Testis (tissue), 5 donors: Measurements from ENCODE around the gene RNASE1. TPM values are rescaled to one million over a fixed set of nuclear protein-coding genes. Genes with fewer than 3 reads are reported as not detected.

Experiments
- DNase-seq: peaks from one replicate; pipeline ENCODE4 v3.0.0-alpha.2; 2019
- H3K27ac ChIP-seq, 2 donors: fragments of 200-600 bp; sonication (generic); one replicate each; pipeline ENCODE4 v1.5.1; 2019
- H3K27me3 ChIP-seq: fragments of 200-600 bp; sonication (generic); one replicate; pipeline ENCODE4 v1.5.1; 2019
- H3K36me3 ChIP-seq: fragments of 200-600 bp; sonication (generic); one replicate; pipeline ENCODE4 v1.5.1; 2017; ENCODE audit warnings: low read depth; ENCODE audit errors: missing control alignments
- H3K4me1 ChIP-seq: fragments of 200-600 bp; sonication (generic); one replicate; pipeline ENCODE4 v1.5.1; 2019
- H3K4me3 ChIP-seq, 2 donors: fragments of 200-600 bp; sonication (generic); one replicate each; pipeline ENCODE4 v1.5.1; 2017 to 2019
- H3K9me3 ChIP-seq: fragments of 200-600 bp; sonication (generic); one replicate; pipeline ENCODE4 v1.5.1; 2017
- CTCF ChIP-seq, 3 experiments: fragments of 450-650 bp in 2 of 3; fragments of 200-600 bp in 1 of 3; sonication (generic) in 1 of 3; IDR thresholded peaks; one replicate each; pipeline ENCODE4 v1.5.1; 2016 to 2019; ENCODE audit warnings: antibody characterized with exemption in 3 of 3, mild to moderate bottlenecking in 2 of 3, moderate library complexity in 1 of 3
- POLR2A ChIP-seq: fragments of 450-650 bp; IDR thresholded peaks from one replicate; pipeline ENCODE4 v1.6.1; 2017; ENCODE audit warnings: antibody characterized with exemption, mild to moderate bottlenecking, moderate library complexity
- WGBS, 2 donors: methylation state at CpG; one replicate each; pipeline ENCODE4 v1.1.5; 2018; 5-methylcytosine and 5-hydroxymethylcytosine counted together
- intact Hi-C: fragments of 100-400 bp; cut with DNase I; formaldehyde crosslinking; loops from one replicate; pipeline ENCODE4 v1.15.1; 2023; ENCODE audit warnings: low total_unique reads
- long read RNA-seq, 2 donors: transcript quantifications; one replicate each; lab custom pipeline, GENCODE V29; 2026
- polyA plus RNA-seq: library from polyadenylated mRNA; stranded (reverse); fragments of 350-450 nt; fragmentation: Illumina TruSeq; extraction: RNeasy Lipid Tissue Mini Kit (QIAGEN cat#74804); gene quantifications from one replicate; pipeline ENCODE4 v1.2.3, GENCODE V29; 2014; ENCODE audit warnings: low read depth, low replicate concordance; ENCODE audit not compliant: insufficient read depth
- total RNA-seq, 2 donors: library from RNA; depleted of rRNA; stranded (reverse); fragments of >200 nt; gene quantifications; one replicate each; pipeline ENCODE4 v1.2.3, GENCODE V29; 2016

RNASE1 gene
- total RNA-seq, result 1,000 to 10,000 TPM; 2,192 to 2,939 TPM
- 1,880 TPM for polyA plus RNA-seq
- long read RNA-seq, donor 1, transcript RNASE1-201 (3 exons, 878 nt), result minor isoform, 36 of 1,049 reads
- long read RNA-seq, donor 1, transcript RNASE1-202 (2 exons, 1,348 nt), result major isoform, 969 of 1,049 reads
- long read RNA-seq, donor 1, transcript RNASE1-203 (3 exons, 769 nt), result minor isoform, 24 of 1,049 reads
- long read RNA-seq, donor 1, partial matches to known transcripts, result 0 of 1,049 reads
- long read RNA-seq, donor 1, other reads (novel, unspliced or antisense), result 16 of 1,049 reads
- long read RNA-seq, donor 2, transcript RNASE1-202 (2 exons, 1,348 nt), result major isoform, 493 of 523 reads
- long read RNA-seq, donor 2, transcript RNASE1-201 (3 exons, 878 nt), result minor isoform, 15 of 523 reads
- long read RNA-seq, donor 2, transcript RNASE1-203 (3 exons, 769 nt), result minor isoform, 15 of 523 reads
- long read RNA-seq, donor 2, partial matches to known transcripts, result 0 of 523 reads
- long read RNA-seq, donor 2, other reads (novel, unspliced or antisense), result 0 of 523 reads

- TF ChIP-seq CTCF (IDR thresholded peaks at IDR 0.05) (no peak), POLR2A (peak; percentile 42)
- no peaks in the 10 kb centered on the region for H3K27me3 ChIP-seq
- intact Hi-C loops, result no loop called here
Measured at GRCh38 chr14:20802341-20803084, at the start of gene RNASE1. RNASE1 (minus strand) TSS chr14:20802844; CDS start chr14:20802068, 776 bp downstream.

GRCh38 chr14:20848955-20849570 lies 46.4 kb upstream of the RNASE1 start:
- TF ChIP-seq POLR2A, result no peak
- no peak for TF ChIP-seq CTCF (IDR thresholded peaks at IDR 0.05)
- no peaks in the 10 kb centered on the region for H3K36me3 ChIP-seq
- no peak for DNase-seq
- H3K27ac ChIP-seq, result no peak overlapping the region
- no peaks in the 10 kb centered on the region for H3K4me1 ChIP-seq
- 50 to 69% methylated on average over 4 of the region's 4 CpGs for WGBS, 2 donors
- H3K9me3 ChIP-seq, result no peaks in the 10 kb centered on the region
- intact Hi-C loops, result no loop called here
- H3K4me3 ChIP-seq, result no peak overlapping the region
- no peaks in the 10 kb centered on the region for H3K27me3 ChIP-seq

More at GRCh38 chr14:20802341-20803084, at the start of gene RNASE1:
- peaks cover 17% of the 10 kb centered on the region for H3K4me1 ChIP-seq
- H3K4me3 ChIP-seq, result peak within 1 kb of the TSS; percentile 32 to 64
- 22 to 30% methylated on average over 11 of the region's 11 CpGs for WGBS, 2 donors
- H3K27ac ChIP-seq, result peak within 1 kb of the TSS; percentile 75 to 82
- no peaks in the 10 kb centered on the region for H3K9me3 ChIP-seq
- H3K36me3 ChIP-seq, result no peaks in the 10 kb centered on the region
- DNase-seq, result peak; percentile 88

GRCh38 chr14:20848316-20848954 lies 45.8 kb upstream of the RNASE1 start:
- Histone ChIP-seq H3K27ac (no peak overlapping the region), H3K4me1 (no peaks in the 10 kb centered on the region), H3K27me3 (no peaks in the 10 kb centered on the region), H3K9me3 (no peaks in the 10 kb centered on the region), H3K36me3 (no peaks in the 10 kb centered on the region), H3K4me3 (no peak overlapping the region)
- TF ChIP-seq POLR2A (no peak), CTCF (IDR thresholded peaks at IDR 0.05) (no peak)
- intact Hi-C loops, result no loop called here
- DNase-seq, result no peak
- WGBS, 2 donors, result 81 to 86% methylated on average over 9 of the region's 9 CpGs

- intact Hi-C loops, result no loop called here
- Histone ChIP-seq H3K9me3 (no peaks in the 10 kb centered on the region), H3K27me3 (no peaks in the 10 kb centered on the region), H3K4me1 (no peaks in the 10 kb centered on the region), H3K4me3 (no peak overlapping the region), H3K36me3 (no peaks in the 10 kb centered on the region), H3K27ac (no peak overlapping the region)
- 77 to 85% methylated on average over 6 of the region's 6 CpGs for WGBS, 2 donors
- TF ChIP-seq POLR2A, result no peak
- TF ChIP-seq CTCF (IDR thresholded peaks at IDR 0.05), result no peak
- DNase-seq, result no peak
Measured at GRCh38 chr14:20846560-20846959, 43.9 kb upstream of the RNASE1 start.
